AG04449 (cell line): ENCODE data around the gene FZR1.

Source experiments
- CTCF ChIA-PET: fragments of 350-600 bp; formaldehyde crosslinking; extraction: SDS; loops from one replicate; lab custom pipeline; 2021; ENCODE audit warnings: antibody characterized with exemption; lab: Yijun Ruan, JAX
- POLR2A ChIA-PET: fragments of 400-600, 350-600 bp; formaldehyde crosslinking; extraction: SDS; loops from one replicate; lab custom pipeline; 2020; ENCODE audit warnings: antibody characterized with exemption, inconsistent platforms; lab: Yijun Ruan, JAX
- DNase-seq: peaks from one replicate; pipeline ENCODE4 v3.0.0-alpha.2; 2010; ENCODE audit warnings: low read depth, low spot score
- H3K4me3 ChIP-seq: 2 replicates; pipeline ENCODE4 v1.5.1; 2011; ENCODE audit warnings: low read depth, mild to moderate bottlenecking, control low read depth, low read length
- CTCF ChIP-seq: IDR thresholded peaks from one replicate; pipeline ENCODE4 v1.5.1; 2011; ENCODE audit warnings: mild to moderate bottlenecking, moderate library complexity, low read length, control low read depth, inconsistent platforms; ENCODE audit not compliant: insufficient read depth; ENCODE audit errors: missing control alignments

The FZR1 gene

DNA sequence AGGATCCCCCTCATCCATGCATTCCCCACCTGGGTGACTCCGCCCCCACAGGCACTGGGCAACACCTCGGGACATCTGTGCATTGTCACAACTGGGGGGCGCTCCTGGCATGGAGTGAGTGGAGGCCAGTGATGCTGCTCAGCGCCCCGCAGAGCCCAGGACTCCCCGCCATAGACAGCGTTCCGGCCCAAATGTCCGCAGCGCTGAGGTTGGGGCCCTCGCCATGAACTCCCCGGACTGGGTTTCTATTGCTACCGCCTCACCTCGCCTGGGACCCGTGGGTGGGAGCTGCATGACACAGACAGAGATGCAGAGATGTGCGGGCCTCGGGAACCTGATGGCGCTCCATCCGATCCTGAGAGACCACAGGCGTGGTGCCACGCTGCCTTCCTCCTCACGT, 4.6 kb downstream of the FZR1 start:
- ChIA-PET CTCF (no interaction called here), POLR2A (no interaction called here)
- TF ChIP-seq CTCF: no peak
- no peak for DNase-seq
- no peak overlapping the region for H3K4me3 ChIP-seq

DNA sequence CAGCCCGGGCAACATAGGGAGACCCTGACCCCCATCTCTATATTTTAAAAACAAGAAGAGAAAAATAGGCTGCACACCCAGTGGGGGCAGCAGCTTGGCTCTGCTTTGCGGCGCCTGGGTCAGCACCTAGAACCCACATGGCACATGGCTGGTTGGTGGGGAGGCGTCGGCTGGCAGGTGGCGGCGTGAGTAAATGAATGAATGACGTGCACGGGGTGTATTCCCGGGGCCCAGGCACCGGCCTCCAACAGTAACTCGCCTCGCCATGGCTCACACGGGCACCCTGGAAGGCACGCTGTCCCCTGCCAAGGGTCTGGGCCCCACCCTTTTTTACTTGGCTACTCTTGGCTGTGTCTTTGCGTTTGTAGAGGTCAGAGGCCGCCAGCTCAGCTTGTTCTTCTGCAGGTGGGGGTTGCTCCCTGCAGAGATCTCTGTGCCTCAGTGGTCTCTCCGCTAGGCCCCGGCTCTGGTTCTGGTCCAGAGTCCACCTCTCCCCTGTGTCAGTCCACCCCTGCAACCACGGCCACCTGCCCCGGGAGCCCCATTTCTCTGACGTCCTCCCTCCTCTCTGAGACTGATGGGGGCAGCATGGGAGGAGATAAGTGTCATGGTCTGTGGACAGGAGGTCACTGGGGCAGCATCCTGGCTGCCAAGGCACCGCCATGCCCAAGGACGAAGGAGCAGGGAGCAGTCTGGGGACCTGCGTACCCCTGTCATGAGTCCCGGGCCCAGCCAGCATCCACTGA, 5.6 kb downstream of the FZR1 start:
- TF ChIP-seq CTCF: no peak
- CTCF ChIA-PET: interaction anchor here (1.1 to 1.6 kb wide), 2 partner anchors 33 to 186 kb away, joined by 3 to 4 read pairs; no protein-coding TSS in a partner anchor
- H3K4me3 ChIP-seq: no peak overlapping the region
- POLR2A ChIA-PET: no interaction called here
- DNase-seq: no peak

- POLR2A ChIA-PET: no interaction called here
- no peak overlapping the region for H3K4me3 ChIP-seq
- no peak for DNase-seq
- CTCF ChIA-PET: interaction anchor here (0.9 to 1.6 kb wide), 2 partner anchors 10 to 32 kb away, joined by 3 to 4 read pairs; no protein-coding TSS in a partner anchor
- no peak for TF ChIP-seq CTCF
Observed at GRCh38 chr19:3512562-3513228, 6.6 kb downstream of the FZR1 start.

DNA sequence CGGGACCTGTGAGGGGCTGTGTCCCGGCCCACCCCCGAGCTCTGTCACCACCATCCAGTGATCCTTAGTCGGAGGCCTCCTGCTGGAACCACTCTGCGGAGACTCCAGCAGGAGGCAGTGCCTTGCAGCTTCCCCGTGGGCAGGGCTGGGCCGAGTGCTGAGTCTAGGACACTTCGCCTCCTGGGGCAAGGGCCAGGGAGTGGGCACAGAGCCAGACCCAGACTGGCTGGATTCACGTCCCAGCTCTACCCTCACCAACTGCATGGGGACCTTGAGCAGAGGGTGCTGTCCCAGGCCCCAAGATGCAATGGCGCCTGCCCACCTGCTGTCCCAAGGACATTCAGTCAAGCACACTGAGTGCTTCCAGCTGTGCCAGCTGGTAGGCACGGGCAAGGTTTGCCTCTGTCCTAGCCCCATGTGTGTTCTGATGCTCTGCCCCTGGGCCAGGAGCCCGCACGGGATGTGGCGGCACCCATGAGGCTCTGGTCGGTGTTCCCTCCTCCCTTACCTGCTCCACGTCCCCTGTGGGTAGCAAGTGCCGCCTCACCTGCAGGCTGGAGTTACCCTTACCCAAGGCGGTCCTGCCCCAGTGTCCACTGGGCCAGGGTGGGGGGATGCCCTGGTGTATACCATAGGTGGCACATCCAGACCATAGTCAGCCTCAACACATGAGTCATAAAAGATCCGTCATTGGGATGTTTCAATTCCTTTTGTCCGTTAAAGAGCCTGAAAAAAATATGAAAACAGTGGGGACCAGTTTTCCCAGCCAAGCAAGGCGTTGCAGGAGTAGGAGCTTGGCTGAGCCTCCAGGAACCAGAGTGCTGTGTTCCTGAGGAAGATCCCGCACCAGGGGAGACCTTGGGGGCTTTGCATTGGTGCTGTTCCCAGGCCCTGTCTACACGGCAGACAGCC, 7.4 kb downstream of the FZR1 start:
- CTCF ChIA-PET: interaction anchor here (0.9 to 1.6 kb wide), 2 partner anchors 11 to 32 kb away, joined by 3 to 4 read pairs; no protein-coding TSS in a partner anchor
- POLR2A ChIA-PET: no interaction called here

GRCh38 chr19:3514930-3515329, 8.8 kb downstream of the FZR1 start:
- no peak for TF ChIP-seq CTCF
- no peak overlapping the region for H3K4me3 ChIP-seq
- no peak for DNase-seq
- POLR2A ChIA-PET: no interaction called here
- CTCF ChIA-PET: interaction anchor here (0.9 to 1.5 kb wide), 2 partner anchors 12 to 30 kb away, joined by 3 to 5 read pairs; no protein-coding TSS in a partner anchor

More for the DNA sequence above, 7.4 kb downstream of the FZR1 start:
- no peak for TF ChIP-seq CTCF
- no peak overlapping the region for H3K4me3 ChIP-seq
- DNase-seq: no peak
